Epithelial cell of proximal tubule (primary cell): ENCODE measurements around the gene MT4. TPM values are rescaled to one million over a fixed set of nuclear protein-coding genes. Genes with fewer than 3 reads are reported as not detected.
A peak's percentile ranks its signal among the peaks of the same experiment; 100 is the strongest.

Experiments used
- DNase-seq: peaks from one replicate; pipeline ENCODE4 v3.0.0-alpha.2; 2011; ENCODE audit warnings: low read depth
- H3K4me3 ChIP-seq: 2 replicates; pipeline ENCODE4 v1.5.1; 2011; ENCODE audit warnings: low read depth, mild to moderate bottlenecking, low read length
- total RNA-seq: library from RNA; depleted of rRNA; stranded (reverse); fragments of >200 nt; gene quantifications from 2 replicates; pipeline ENCODE4 v1.2.3, GENCODE V29; 2015
- TF ChIP-seq, protein P1 (sequence below): conservative IDR thresholded peaks from 2 replicates; pipeline ENCODE4 v1.5.1; 2012; ENCODE audit warnings: low read depth, mild to moderate bottlenecking, low read length

The MT4 gene
- total RNA-seq, 1 donor from 2014 or later, result not detected

DNA sequence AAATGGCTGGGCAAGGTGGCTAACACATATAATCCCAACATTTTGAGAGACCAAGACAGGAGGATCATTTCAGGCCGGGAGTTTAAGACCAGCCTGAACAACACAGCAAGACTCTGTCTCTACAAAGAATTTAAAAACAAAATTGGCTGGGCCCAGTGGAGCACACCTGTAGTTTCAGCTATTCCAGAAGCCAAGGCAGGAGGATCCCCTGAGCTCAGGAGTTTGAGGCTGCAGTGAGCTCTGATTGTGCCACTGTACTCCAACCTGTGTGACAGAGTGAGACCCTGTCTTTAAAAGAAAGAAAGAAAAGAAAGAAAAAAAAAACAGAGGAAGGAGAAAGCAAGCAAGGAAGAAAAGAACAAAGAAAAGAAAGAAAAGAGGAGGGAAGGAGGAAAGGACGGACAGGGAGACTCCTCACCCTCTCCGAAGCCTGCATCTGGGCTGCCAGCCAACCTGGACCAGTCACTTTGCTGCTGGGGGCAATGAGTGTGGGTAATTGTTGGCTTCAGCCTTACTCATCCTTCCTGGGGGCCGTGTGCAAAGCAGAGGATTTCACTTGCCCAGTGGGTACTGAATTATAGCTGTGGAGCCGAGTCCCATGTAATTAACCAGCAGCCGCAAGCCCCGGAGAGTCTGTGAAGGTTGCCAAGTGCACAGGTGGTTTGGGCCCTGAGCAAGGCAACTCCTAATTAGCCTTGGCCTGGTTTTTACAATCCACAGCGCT, 6.7 kb upstream of the MT4 start:
- no peak overlapping the region for H3K4me3 ChIP-seq
- TF ChIP-seq, protein P1, sequence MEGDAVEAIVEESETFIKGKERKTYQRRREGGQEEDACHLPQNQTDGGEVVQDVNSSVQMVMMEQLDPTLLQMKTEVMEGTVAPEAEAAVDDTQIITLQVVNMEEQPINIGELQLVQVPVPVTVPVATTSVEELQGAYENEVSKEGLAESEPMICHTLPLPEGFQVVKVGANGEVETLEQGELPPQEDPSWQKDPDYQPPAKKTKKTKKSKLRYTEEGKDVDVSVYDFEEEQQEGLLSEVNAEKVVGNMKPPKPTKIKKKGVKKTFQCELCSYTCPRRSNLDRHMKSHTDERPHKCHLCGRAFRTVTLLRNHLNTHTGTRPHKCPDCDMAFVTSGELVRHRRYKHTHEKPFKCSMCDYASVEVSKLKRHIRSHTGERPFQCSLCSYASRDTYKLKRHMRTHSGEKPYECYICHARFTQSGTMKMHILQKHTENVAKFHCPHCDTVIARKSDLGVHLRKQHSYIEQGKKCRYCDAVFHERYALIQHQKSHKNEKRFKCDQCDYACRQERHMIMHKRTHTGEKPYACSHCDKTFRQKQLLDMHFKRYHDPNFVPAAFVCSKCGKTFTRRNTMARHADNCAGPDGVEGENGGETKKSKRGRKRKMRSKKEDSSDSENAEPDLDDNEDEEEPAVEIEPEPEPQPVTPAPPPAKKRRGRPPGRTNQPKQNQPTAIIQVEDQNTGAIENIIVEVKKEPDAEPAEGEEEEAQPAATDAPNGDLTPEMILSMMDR, result no peak
- DNase-seq, result peak; percentile 26

DNA sequence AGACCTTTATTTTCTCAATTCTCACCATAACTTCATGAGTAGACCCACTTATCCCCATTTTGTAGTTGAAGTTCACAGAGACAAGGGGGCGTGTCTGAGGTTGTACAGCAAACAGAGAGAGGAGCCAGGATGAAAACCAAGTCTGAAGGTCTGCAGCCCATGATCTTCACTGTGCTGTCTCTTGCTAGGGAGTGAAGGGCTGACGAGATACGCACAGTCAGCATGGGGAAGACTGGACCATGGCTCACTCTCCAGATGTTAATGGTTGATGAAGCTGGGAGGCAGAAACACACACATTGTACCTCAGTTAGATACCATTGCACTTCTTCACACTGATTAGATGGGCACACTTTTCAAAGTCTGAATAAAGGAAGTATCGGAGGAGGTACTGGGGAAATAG, 5.8 kb upstream of the MT4 start:
- DNase-seq, result no peak
- TF ChIP-seq, protein P1, result no peak
- H3K4me3 ChIP-seq, result no peak overlapping the region

DNA sequence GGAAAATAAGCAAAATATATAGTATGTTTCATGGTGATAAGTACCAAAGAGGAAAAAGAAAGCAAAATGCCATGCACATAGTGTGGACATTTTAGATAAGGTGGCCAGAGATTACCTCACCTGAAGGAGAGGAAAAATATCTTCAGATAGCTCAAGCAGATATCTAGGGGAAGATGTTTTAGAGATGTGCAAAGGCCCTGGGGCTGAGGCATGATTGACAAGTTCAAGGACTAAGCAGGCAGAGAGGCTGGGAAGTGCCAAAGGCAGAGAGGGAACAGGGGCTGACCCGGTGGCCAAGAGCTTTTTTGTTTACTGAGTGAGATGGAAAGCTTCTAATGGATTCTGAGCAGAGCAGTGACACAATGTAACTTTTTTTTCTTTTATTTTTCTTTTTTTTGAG, 4.4 kb upstream of the MT4 start:
- no peak for DNase-seq

DNA sequence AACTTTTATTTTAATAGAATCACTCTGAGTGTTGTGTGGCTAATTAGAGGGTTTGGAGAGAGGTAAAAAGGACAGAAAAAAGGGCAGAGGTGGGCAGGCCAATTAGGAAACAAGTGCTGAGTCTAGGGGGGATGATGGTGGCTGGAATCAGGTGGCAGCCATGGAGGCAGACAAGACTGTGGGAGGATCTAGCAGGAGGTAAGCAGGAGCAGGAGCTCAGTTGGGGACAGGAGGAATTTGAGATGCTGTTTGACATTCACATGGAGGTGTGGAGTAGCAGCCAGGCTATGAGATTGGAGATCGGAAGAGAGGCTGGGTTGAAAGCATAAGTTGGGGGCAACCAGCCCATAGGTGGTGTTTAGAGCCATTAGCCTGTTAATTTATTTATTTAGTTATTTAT, 3.7 kb upstream of the MT4 start:
- no peak for DNase-seq
- TF ChIP-seq, protein P1, result no peak
- no peak overlapping the region for H3K4me3 ChIP-seq

More for the DNA sequence above, 4.4 kb upstream of the MT4 start:
- H3K4me3 ChIP-seq, result no peak overlapping the region
- TF ChIP-seq, protein P1, result no peak

DNA sequence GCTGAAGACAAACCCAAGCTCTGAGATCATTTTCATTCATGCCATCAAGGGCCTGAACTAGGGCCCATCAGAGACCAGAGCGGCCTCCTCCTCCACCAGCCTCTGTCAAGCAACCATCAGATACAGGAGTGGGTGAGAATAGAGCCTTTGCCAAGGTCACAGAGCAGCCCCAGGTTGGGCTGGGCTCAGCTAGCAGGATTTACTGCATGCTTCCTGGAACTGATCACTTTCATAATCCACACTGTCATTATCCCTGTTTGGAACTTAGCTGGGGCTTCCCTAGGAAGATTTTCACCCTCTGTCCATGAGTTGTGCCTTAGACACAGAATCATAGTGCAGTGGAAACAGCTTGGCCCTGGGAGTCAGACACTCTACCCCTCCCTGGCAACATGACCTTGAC, 5.1 kb downstream of the MT4 start:
- TF ChIP-seq, protein P1, result no peak
- no peak for DNase-seq
- no peak overlapping the region for H3K4me3 ChIP-seq

DNA sequence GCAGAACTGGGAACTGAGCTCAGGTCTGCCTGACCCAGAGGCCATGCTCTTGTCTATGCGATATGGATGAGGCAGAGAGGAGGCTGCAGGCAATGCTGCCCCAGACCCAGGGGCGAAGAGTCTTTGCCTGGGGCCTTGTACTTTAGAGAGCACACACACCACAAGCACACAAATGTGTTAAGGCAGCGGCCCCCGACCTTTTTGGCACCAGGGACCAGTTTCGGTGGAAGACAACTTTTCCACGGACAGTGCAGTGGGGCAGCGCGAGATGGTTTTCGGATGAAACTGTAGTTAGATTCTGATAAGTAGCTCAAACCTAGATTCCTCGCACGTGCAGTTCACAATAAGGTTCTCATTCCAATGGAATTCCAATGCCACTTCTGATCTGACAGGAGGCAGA, 6.7 kb downstream of the MT4 start:
- no peak for DNase-seq
- TF ChIP-seq, protein P1, result no peak

DNA sequence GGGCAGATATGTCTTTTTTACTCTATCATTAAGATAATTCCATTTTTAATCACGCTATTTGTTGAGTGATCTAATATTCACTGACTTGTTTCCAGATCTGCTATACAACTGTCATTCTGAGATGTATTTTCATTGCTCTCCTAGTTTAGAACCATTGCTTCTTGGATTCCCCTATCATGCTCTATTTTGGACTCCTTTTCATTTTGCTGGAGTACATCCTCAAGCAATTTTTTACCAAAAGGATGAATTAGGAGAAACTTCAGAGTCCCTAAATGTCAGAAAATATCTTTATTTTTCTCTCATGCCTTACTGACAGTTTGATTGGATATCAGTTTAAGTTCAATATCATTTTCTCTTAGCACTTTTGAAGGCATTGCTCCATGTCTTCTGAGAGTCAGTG, 9.8 kb downstream of the MT4 start:
- no peak overlapping the region for H3K4me3 ChIP-seq
- DNase-seq, result no peak
- TF ChIP-seq, protein P1, result no peak

More for the DNA sequence above, 6.7 kb downstream of the MT4 start:
- H3K4me3 ChIP-seq, result no peak overlapping the region
